Measurements from ENCODE around the gene RBM19. TPM values are rescaled to one million over a fixed set of nuclear protein-coding genes. Genes with fewer than 3 reads are reported as not detected.

The RBM19 gene
- total RNA-seq, 2 donors from 2014 or later: 38.6 to 43.1 TPM

DNA sequence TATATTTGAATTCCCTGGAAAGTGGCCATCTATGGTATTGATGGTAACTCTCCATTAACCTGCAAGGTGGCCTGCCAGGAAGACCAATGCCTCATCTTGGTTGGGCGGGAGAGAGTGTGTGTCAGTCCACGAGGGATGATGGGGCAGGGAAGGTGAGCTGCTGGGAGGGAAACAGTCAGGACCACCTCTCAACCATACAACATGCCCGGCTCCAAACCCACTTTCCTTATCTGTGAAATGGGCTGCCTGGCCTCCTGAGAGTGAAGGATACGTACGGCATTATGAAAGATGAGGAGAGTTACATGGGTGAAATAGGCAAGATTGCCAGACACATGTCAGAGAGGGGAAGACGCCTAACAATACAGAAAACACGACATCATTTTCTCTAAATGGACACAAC is 70.9 kb downstream of the RBM19 start:
- no peak overlapping the region for H3K27ac ChIP-seq (ENCODE audit: low read depth, low read length)
- H3K4me1 ChIP-seq (ENCODE audit: control insufficient read depth, insufficient read depth, low read length): peaks cover 12% of the 10 kb centered on the region
- peaks cover 3% of the 10 kb centered on the region for H3K36me3 ChIP-seq (ENCODE audit: control insufficient read depth, insufficient read depth, low read length)
- Mint-ChIP-seq H3K36me3 (ENCODE audit: low read depth) (peaks cover 10% of the 10 kb centered on the region), H3K4me3 (no peak overlapping the region), H3K9me3 (no peaks in the 10 kb centered on the region), H3K27ac (no peak overlapping the region), H3K4me1 (peaks cover 26% of the 10 kb centered on the region), H3K27me3 (ENCODE audit: insufficient read depth) (no peaks in the 10 kb centered on the region)
- TF ChIP-seq, protein P1, sequence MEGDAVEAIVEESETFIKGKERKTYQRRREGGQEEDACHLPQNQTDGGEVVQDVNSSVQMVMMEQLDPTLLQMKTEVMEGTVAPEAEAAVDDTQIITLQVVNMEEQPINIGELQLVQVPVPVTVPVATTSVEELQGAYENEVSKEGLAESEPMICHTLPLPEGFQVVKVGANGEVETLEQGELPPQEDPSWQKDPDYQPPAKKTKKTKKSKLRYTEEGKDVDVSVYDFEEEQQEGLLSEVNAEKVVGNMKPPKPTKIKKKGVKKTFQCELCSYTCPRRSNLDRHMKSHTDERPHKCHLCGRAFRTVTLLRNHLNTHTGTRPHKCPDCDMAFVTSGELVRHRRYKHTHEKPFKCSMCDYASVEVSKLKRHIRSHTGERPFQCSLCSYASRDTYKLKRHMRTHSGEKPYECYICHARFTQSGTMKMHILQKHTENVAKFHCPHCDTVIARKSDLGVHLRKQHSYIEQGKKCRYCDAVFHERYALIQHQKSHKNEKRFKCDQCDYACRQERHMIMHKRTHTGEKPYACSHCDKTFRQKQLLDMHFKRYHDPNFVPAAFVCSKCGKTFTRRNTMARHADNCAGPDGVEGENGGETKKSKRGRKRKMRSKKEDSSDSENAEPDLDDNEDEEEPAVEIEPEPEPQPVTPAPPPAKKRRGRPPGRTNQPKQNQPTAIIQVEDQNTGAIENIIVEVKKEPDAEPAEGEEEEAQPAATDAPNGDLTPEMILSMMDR (conservative IDR thresholded peaks at IDR 0.05): no peak
- no peaks in the 10 kb centered on the region for H3K9me3 ChIP-seq (ENCODE audit: control insufficient read depth, low read length)
- H3K4me3 ChIP-seq (ENCODE audit: low read length): no peak overlapping the region
- DNase-seq: no peak
- H3K27me3 ChIP-seq (ENCODE audit: control insufficient read depth, insufficient read depth, low read length, poor library complexity, severe bottlenecking): no peaks in the 10 kb centered on the region
- 95 to 100% methylated on average over 1 to 7 of the region's 7 CpGs for WGBS, 2 experiments (ENCODE audit: insufficient coverage in 1 of 2, insufficient read length in 1 of 2)
- no peak overlapping the region for H3K9ac ChIP-seq (ENCODE audit: extremely low read depth, low read length, poor library complexity, severe bottlenecking)

DNA sequence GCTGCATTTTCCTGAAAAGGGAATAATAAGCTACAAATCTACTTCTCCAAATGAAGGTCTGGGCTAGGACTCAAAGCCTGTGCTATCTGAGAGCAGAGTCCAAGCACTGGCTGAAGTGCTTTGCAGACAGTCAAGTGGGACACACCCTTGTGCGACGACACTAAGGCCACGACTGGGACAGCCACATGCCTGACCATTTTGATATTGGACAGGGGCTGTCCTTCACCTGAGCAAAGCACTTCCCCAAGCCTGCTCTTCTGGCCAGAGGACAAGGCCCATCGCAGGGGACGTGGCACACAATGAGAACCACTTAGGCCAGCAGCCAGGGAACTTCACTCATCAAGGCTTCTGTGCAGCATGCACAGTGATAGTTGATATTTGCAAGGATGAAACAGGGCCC is 71.4 kb downstream of the RBM19 start:
- Mint-ChIP-seq H3K36me3 (ENCODE audit: low read depth) (peaks cover 10% of the 10 kb centered on the region), H3K4me1 (peaks cover 22% of the 10 kb centered on the region), H3K9me3 (no peaks in the 10 kb centered on the region), H3K27me3 (ENCODE audit: insufficient read depth) (no peaks in the 10 kb centered on the region), H3K4me3 (no peak overlapping the region), H3K27ac (no peak overlapping the region)
- Histone ChIP-seq H3K9me3 (ENCODE audit: control insufficient read depth, low read length) (no peaks in the 10 kb centered on the region), H3K36me3 (ENCODE audit: control insufficient read depth, insufficient read depth, low read length) (peaks cover 3% of the 10 kb centered on the region), H3K27ac (ENCODE audit: low read depth, low read length) (no peak overlapping the region), H3K9ac (ENCODE audit: extremely low read depth, low read length, poor library complexity, severe bottlenecking) (no peak overlapping the region), H3K4me1 (ENCODE audit: control insufficient read depth, insufficient read depth, low read length) (peaks cover 7% of the 10 kb centered on the region), H3K27me3 (ENCODE audit: control insufficient read depth, insufficient read depth, low read length, poor library complexity, severe bottlenecking) (no peaks in the 10 kb centered on the region), H3K4me3 (ENCODE audit: low read length) (no peak overlapping the region)
- DNase-seq: no peak
- WGBS, 2 experiments (ENCODE audit: insufficient coverage in 1 of 2, insufficient read length in 1 of 2): 83 to 96% methylated on average over 2 to 5 of the region's 5 CpGs
- TF ChIP-seq, protein P1 (conservative IDR thresholded peaks at IDR 0.05): no peak

- Mint-ChIP-seq H3K27ac (no peak overlapping the region), H3K9me3 (no peaks in the 10 kb centered on the region), H3K27me3 (ENCODE audit: insufficient read depth) (no peaks in the 10 kb centered on the region), H3K4me1 (peaks cover 14% of the 10 kb centered on the region), H3K36me3 (ENCODE audit: low read depth) (peaks cover 10% of the 10 kb centered on the region), H3K4me3 (no peak overlapping the region)
- Histone ChIP-seq H3K27me3 (ENCODE audit: control insufficient read depth, insufficient read depth, low read length, poor library complexity, severe bottlenecking) (no peaks in the 10 kb centered on the region), H3K9me3 (ENCODE audit: control insufficient read depth, low read length) (no peaks in the 10 kb centered on the region), H3K27ac (ENCODE audit: low read depth, low read length) (no peak overlapping the region), H3K4me3 (ENCODE audit: low read length) (no peak overlapping the region), H3K4me1 (ENCODE audit: control insufficient read depth, insufficient read depth, low read length) (no peaks in the 10 kb centered on the region), H3K9ac (ENCODE audit: extremely low read depth, low read length, poor library complexity, severe bottlenecking) (no peak overlapping the region), H3K36me3 (ENCODE audit: control insufficient read depth, insufficient read depth, low read length) (peaks cover 3% of the 10 kb centered on the region)
- TF ChIP-seq, protein P1 (conservative IDR thresholded peaks at IDR 0.05): no peak
- DNase-seq: no peak
- WGBS, 2 experiments (ENCODE audit: insufficient coverage in 1 of 2, insufficient read length in 1 of 2): 91 to 93% methylated on average over 6 to 8 of the region's 8 CpGs
These were observed 72.9 kb downstream of the RBM19 start for GRCh38 chr12:113893221-113893620.
